GM18858 (cell line): ENCODE measurements around the gene C9orf43.
"Not testable (repeated sequence)": the region's sequence is repeated elsewhere in the genome, so short reads cannot be mapped to it uniquely, and the experiment has no call there.

Source experiments
- ATAC-seq: cut with Tn5 transposase; IDR thresholded peaks from one replicate; pipeline ENCODE4 v1.9.1; 2021; ENCODE audit not compliant: unreplicated experiment

The C9orf43 gene

GRCh38 chr9:113410207-113410864, at the start of gene C9orf43, which contains the start of gene POLE3:
Gene C9orf43 (plus strand): TSS chr9:113410747. CDS start chr9:113413494, 2,747 bp downstream.
Gene POLE3 (minus strand): TSS chr9:113410675. CDS start chr9:113410293, 382 bp downstream.
- ATAC-seq: peak; percentile 69

- ATAC-seq: no peak
These were observed 49.1 kb upstream of the C9orf43 start for GRCh38 chr9:113361304-113362018.

- no peak for ATAC-seq
These were observed 47.2 kb upstream of the C9orf43 start for GRCh38 chr9:113363336-113363735.

- ATAC-seq: no peak
These were observed 45.6 kb upstream of the C9orf43 start for GRCh38 chr9:113364951-113365350.

GRCh38 chr9:113365652-113366051, 44.9 kb upstream of the C9orf43 start:
- ATAC-seq: not testable (repeated sequence)

- no peak for ATAC-seq
These were observed 42.1 kb upstream of the C9orf43 start for GRCh38 chr9:113368348-113368981.

- no peak for ATAC-seq
These were observed 41.3 kb upstream of the C9orf43 start for GRCh38 chr9:113368982-113369854.

GRCh38 chr9:113369855-113370140, 40.7 kb upstream of the C9orf43 start:
- no peak for ATAC-seq

GRCh38 chr9:113370806-113371325, 39.7 kb upstream of the C9orf43 start:
- no peak for ATAC-seq

- no peak for ATAC-seq
These were observed 38.5 kb upstream of the C9orf43 start for GRCh38 chr9:113372059-113372458.

- ATAC-seq: no peak
These were observed 37.3 kb upstream of the C9orf43 start for GRCh38 chr9:113373256-113373655.

GRCh38 chr9:113373676-113374392, 36.7 kb upstream of the C9orf43 start:
- ATAC-seq: no peak

- no peak for ATAC-seq
These were observed 35.2 kb upstream of the C9orf43 start for GRCh38 chr9:113375057-113376023.

GRCh38 chr9:113376634-113377567, 33.6 kb upstream of the C9orf43 start, which contains the start of gene HDHD3:
Gene HDHD3 (minus strand): TSS chr9:113376986. CDS start chr9:113374354, 2,632 bp downstream.
- ATAC-seq: peak; percentile 72

- not testable (repeated sequence) for ATAC-seq
These were observed 31.3 kb upstream of the C9orf43 start for GRCh38 chr9:113379094-113379828.

- ATAC-seq: not testable (repeated sequence)
These were observed 30.7 kb upstream of the C9orf43 start for GRCh38 chr9:113379829-113380210.

- peak; percentile 50 for ATAC-seq
These were observed 29.6 kb upstream of the C9orf43 start for GRCh38 chr9:113380869-113381378.
